Right lobe of liver (tissue), 6 donors: Measurements from ENCODE around the gene ULBP2. TPM values are rescaled to one million over a fixed set of nuclear protein-coding genes. Genes with fewer than 3 reads are reported as not detected.
"Not testable (repeated sequence)": the region's sequence is repeated elsewhere in the genome, so short reads cannot be mapped to it uniquely, and the experiment has no call there.

Source experiments
- ATAC-seq, 4 donors: fragments of 200-7000 bp; cut with Tn5 transposase; one replicate each; pipeline ENCODE4 v1.9.1; 2020; ENCODE audit warnings: mild to moderate bottlenecking in 4 of 4, moderate library complexity in 4 of 4
- DNase-seq, 3 donors: peaks; one replicate each; pipeline ENCODE4 v3.0.0-alpha.2; 2020
- H3K27ac ChIP-seq, 3 donors: fragments of 200-600 bp; one replicate each; pipeline ENCODE4 v1.8.0; 2022
- H3K27me3 ChIP-seq, 2 donors: fragments of 200-600 bp; one replicate each; pipeline ENCODE4 v1.8.0; 2022
- H3K36me3 ChIP-seq, 4 donors: fragments of 200-600 bp; sonication (generic) in 1 of 4; one replicate each; pipeline versions ENCODE4 v1.5.1 to v1.8.0; 2017 to 2022; ENCODE audit warnings: control low read depth in 1 of 4
- H3K4me1 ChIP-seq, 4 donors: fragments of 200-600 bp; sonication (generic) in 1 of 4; one replicate each; pipeline versions ENCODE4 v1.5.1 to v1.8.0; 2017 to 2022; ENCODE audit warnings: control low read depth in 1 of 4
- H3K4me3 ChIP-seq, 3 donors: fragments of 200-600 bp; one replicate each; pipeline ENCODE4 v1.8.0; 2022
- H3K9me3 ChIP-seq, 4 donors: fragments of 200-600 bp; sonication (generic) in 1 of 4; one replicate each; pipeline versions ENCODE4 v1.5.1 to v1.8.0; 2017 to 2022; ENCODE audit warnings: control low read depth in 1 of 4
- CTCF ChIP-seq, 4 donors: fragments of 200-600 bp in 3 of 4; fragments of 450-650 bp in 1 of 4; IDR thresholded peaks; one replicate each; pipeline versions ENCODE4 v1.5.1 to v1.8.0; 2016 to 2022; ENCODE audit warnings: antibody characterized with exemption in 4 of 4, mild to moderate bottlenecking in 2 of 4
- POLR2A ChIP-seq: fragments of 450-650 bp; IDR thresholded peaks from one replicate; pipeline ENCODE4 v1.6.1; 2017; ENCODE audit warnings: antibody characterized with exemption, mild to moderate bottlenecking
- WGBS: methylation state at CpG from one replicate; pipeline ENCODE4 v1.1.6; 2018; ENCODE audit warnings: low coverage, low lambda C conversion rate; ENCODE audit not compliant: insufficient coverage; ENCODE audit errors: missing lambda C conversion rate; 5-methylcytosine and 5-hydroxymethylcytosine counted together
- intact Hi-C, 2 donors: fragments of 100-400 bp; cut with DNase I; formaldehyde crosslinking; loops; one replicate each; pipeline versions ENCODE4 v1.11.2 to v1.14.1; 2022
- total RNA-seq, 6 experiments: library from RNA; depleted of rRNA in 2 of 6; stranded (reverse); fragments of >200 nt in 2 of 6; fragmentation: NEBNext Ultra II Directional in 3 of 6; extraction: Animal tissue kit (Norgen Biotek cat#: 25700) in 3 of 6; gene quantifications; one replicate each; pipeline versions ENCODE4 v1.1.0 to v1.2.4, GENCODE V29; 2016 to 2023
- donor health status: DM: no; HTN: yes; CAD: no.
- donor health status: DM: no; HTN: no; CAD: no.
- donor health status: DM: no; HTN: no; CAD: no.
- donor health status: DM: no; HTN: yes; CAD: no.
- donor health status: DM: no; HTN: yes; CAD: no.

ULBP2 gene
- total RNA-seq, 6 experiments from 2014 or later, result 0.20 to 1.1 (median 0.26) TPM

GRCh38 chr6:149963212-149963461, 21.3 kb downstream of the ULBP2 start:
- H3K27ac ChIP-seq, result no peak overlapping the region
- ATAC-seq, result peak in 3 of 4 donors; percentile 3 to 34 (median 18)
- no peaks in the 10 kb centered on the region for H3K4me1 ChIP-seq
- H3K4me3 ChIP-seq, result peak overlapping the region; percentile 29 to 60 (median 46)
- WGBS, result 4% methylated on average over 6 of the region's 8 CpGs
- no peaks in the 10 kb centered on the region for H3K9me3 ChIP-seq
- peaks cover 0 to 10% of the 10 kb centered on the region in 2 donors for H3K27me3 ChIP-seq
- DNase-seq, result peak in 1 of 3 donors; percentile 37
- TF ChIP-seq POLR2A (no peak), CTCF (IDR thresholded peaks at IDR 0.05) (no peak)
- intact Hi-C loops, result no loop called here
- no peaks in the 10 kb centered on the region for H3K36me3 ChIP-seq

- peak; percentile 82 to 91 (median 86) for DNase-seq
- TF ChIP-seq POLR2A (no peak), CTCF (IDR thresholded peaks at IDR 0.05) (no peak)
- Histone ChIP-seq H3K4me1 (no peaks in the 10 kb centered on the region), H3K4me3 (peak within 1 kb of the TSS; percentile 29 to 60 (median 46)), H3K27ac (no peak within 1 kb of the TSS), H3K9me3 (no peaks in the 10 kb centered on the region), H3K36me3 (no peaks in the 10 kb centered on the region), H3K27me3 (peaks cover 0 to 10% of the 10 kb centered on the region in 2 donors)
- intact Hi-C loops, result no loop called here
- peak; percentile 86 to 95 (median 90) for ATAC-seq
- 1% methylated on average over 29 of the region's 69 CpGs for WGBS
Observed at GRCh38 chr6:149963462-149964307, 21.9 kb downstream of the ULBP2 start, which contains the start of gene ULBP1. ULBP1 (plus strand) TSS chr6:149963943; CDS start chr6:149964050, 107 bp downstream.

GRCh38 chr6:149964308-149965193, 22.7 kb downstream of the ULBP2 start:
- intact Hi-C loops, result no loop called here
- H3K27me3 ChIP-seq, result peaks cover 0 to 10% of the 10 kb centered on the region in 2 donors
- H3K27ac ChIP-seq, result no peak overlapping the region

GRCh38 chr6:149965194-149966020, 23.6 kb downstream of the ULBP2 start:
- Histone ChIP-seq H3K4me3 (no peak overlapping the region), H3K27me3 (peaks cover 0 to 10% of the 10 kb centered on the region in 2 donors), H3K36me3 (no peaks in the 10 kb centered on the region), H3K27ac (no peak overlapping the region), H3K9me3 (no peaks in the 10 kb centered on the region), H3K4me1 (no peaks in the 10 kb centered on the region)
- DNase-seq (no peak), ATAC-seq (no peak)
- 10% methylated on average over 13 of the region's 38 CpGs for WGBS
- intact Hi-C loops, result no loop called here
- TF ChIP-seq CTCF (IDR thresholded peaks at IDR 0.05) (no peak), POLR2A (no peak)

More at GRCh38 chr6:149964308-149965193, 22.7 kb downstream of the ULBP2 start:
- ATAC-seq (peak in 1 of 4 donors; percentile 3), DNase-seq (no peak)
- no peaks in the 10 kb centered on the region for H3K9me3 ChIP-seq
- WGBS, result 4% methylated on average over 37 of the region's 103 CpGs
- TF ChIP-seq POLR2A, result no peak
- no peaks in the 10 kb centered on the region for H3K4me1 ChIP-seq
- no peaks in the 10 kb centered on the region for H3K36me3 ChIP-seq
- peak overlapping the region in 2 of 3 donors; percentile 5 to 60 for H3K4me3 ChIP-seq

- 100% methylated on average over 1 of the region's 2 CpGs for WGBS
- H3K9me3 ChIP-seq, ATAC-seq, intact Hi-C loops, DNase-seq, H3K27ac ChIP-seq, H3K36me3 ChIP-seq, H3K4me1 ChIP-seq, H3K4me3 ChIP-seq: not testable (repeated sequence)
- H3K27me3 ChIP-seq, result peaks cover 0 to 10% of the 10 kb centered on the region in 2 donors
Observed at GRCh38 chr6:149966319-149966718, 24.5 kb downstream of the ULBP2 start.
